HG02885 (cell line): ENCODE results near the gene C1RL.

Source experiments
- ATAC-seq: cut with Tn5 transposase; IDR thresholded peaks from one replicate; pipeline ENCODE4 v1.9.1; 2021; ENCODE audit warnings: mild to moderate bottlenecking; ENCODE audit not compliant: unreplicated experiment, poor library complexity

C1RL gene

GRCh38 chr12:7137908-7138307 lies 28.9 kb upstream of the C1RL start:
- no peak for ATAC-seq

DNA sequence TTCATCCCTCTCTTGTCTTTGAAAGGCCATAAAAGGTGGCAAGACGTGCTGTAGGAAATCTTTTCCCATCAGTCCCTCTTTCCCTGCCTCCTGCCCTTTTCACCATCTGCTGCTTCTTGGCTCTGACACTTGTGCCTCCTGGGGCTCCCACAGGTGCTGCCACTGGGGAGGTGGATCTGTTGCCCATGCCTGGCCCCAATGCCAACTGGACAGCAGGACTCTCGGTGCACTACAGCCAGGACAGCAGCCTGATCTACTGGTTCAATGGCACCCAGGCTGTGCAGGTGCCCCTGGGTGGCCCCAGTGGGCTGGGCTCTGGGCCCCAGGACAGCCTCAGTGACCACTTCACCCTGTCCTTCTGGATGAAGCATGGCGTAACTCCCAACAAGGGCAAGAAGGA lies 27.7 kb upstream of the C1RL start:
- ATAC-seq, result no peak

DNA sequence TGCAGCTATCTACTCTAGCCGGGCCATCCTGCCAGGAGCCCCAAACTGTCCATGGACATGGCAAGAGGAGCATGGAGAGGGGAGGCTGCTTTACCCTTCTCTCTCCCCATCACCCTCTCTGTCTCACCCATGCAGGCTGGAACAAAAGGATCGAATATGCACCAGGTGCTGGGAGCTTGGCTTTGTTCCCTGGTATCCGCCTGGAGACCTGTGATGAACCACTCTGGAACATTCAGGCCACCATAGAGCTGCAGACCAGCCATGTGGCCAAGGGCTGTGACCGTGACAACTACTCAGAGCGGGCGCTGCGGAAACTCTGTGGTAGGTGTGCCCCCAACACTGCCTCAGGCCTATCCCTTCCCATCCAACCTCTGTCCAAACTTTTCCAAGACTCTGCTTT lies 27.1 kb upstream of the C1RL start:
- no peak for ATAC-seq

DNA sequence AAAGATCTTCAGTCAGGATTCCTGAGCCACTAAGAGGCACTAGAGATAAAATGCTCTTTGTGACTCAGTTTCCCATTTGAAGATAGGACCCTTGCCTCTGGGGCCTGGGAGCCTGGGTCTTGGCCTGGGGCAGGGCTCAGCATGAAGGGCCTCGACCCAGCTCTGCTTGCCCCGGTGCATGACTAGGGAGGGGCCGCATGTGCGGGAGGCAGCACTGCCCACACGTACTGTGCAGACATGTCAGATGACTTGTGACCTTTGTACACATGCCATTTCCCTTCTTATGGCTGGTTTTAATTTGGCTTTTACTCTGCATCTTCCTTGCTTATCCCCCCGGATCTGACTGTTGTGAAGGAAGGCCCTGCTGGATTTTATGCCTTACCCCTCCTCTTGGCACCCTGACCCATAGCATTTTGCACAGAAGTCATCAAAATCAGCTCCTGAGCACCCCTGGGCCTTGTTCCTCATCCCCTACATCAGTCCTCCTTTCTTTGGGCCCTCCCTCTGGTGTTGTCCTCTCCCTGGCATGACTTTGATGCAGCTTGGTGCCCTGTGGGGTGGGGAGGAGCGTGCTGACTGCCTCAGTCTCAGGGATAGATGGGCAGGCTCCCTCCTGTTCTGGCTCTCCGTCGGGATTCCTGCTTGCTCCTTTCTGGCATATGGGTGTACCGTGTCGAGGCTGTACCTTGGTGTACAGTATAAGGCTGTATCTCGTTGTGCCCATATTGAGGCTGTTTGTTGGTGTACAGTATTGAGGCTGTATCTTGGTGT lies 25.6 kb upstream of the C1RL start:
- no peak for ATAC-seq

- ATAC-seq, result no peak
Measured at GRCh38 chr12:7131502-7131866, 22.5 kb upstream of the C1RL start.

GRCh38 chr12:7130701-7131501 lies 21.9 kb upstream of the C1RL start:
- ATAC-seq, result peak; percentile 32

DNA sequence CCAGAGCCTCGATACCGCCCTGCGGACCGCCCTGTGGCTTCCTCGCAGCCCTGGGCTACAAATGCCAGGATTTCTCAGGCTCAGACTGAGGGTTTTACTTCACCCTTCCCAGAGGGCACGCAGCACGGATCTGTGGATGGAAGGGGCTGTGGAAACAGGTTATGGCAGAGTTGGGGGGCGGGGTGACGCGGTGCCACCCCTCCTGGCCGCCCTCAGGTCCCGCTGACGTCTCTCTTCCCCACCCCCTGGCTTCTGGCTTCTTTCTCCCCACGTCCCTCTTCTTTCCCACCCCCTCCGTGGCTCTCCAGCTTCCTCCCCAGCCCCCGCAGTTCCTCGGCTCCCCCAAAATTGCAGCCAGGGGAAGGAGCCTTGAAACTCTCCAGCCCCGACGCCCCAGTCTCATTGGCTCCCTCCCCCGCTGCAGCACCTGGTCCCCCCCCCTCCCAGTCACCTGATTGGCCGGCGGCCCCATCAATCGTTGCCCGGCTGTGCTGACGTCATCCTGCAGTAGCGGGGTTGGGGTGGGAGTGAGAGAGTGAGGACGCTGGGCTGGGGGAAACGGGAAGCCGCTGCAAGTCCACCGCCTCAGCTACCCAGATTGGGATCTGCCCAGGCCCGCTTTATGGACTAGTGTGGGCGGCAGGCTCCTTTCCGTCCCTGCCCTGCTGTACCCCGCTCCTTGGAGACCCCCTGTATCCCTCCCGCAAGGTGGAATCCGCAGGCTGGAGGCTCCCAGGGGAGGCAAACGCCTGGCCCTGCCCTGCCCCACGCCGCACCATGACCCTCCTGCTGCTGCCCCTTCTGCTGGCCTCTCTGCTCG lies 21.1 kb upstream of the C1RL start, which contains the start of gene CLSTN3:
TSS of gene CLSTN3 (plus strand) at position 500 of the 820 bp plus-strand sequence. CDS start at position 778, 278 bp downstream.
- ATAC-seq, result peak; percentile 82

- ATAC-seq, result no peak
Measured at GRCh38 chr12:7129287-7129871, 20.4 kb upstream of the C1RL start.

DNA sequence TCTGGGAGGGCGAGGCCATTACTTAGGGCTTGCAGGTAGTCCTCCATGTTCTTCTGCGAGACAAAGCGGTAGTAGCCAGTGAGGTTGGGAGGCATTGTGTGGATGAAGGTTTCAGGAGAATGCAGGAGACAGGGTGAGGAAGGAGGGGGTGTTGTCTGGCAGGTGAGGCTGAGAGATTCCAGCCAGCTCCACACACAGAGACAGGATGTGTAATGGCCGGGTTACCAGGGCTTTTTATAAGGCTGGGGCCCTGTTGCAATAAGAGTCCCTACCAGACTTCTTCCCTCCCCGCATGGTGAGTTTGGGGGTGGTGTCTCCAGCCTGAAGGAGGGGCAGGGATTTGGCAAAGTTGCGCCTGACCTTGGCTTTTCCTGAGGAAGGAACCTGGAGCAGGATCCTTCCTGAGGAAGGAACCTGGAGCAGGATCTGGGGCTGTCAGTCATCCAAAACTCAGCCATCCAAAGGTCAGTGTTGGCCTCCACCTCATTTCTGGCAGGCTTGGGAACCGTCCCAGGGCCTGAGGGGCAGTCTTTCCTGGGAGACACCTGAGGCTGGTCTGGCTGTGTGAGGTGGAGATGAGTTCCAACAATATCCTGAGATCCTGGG lies 19.8 kb upstream of the C1RL start, which contains the start of gene RBP5:
TSS of gene RBP5 (minus strand) at position 209 of the 606 bp plus-strand sequence. CDS start at position 95, 114 bp downstream.
- no peak for ATAC-seq

DNA sequence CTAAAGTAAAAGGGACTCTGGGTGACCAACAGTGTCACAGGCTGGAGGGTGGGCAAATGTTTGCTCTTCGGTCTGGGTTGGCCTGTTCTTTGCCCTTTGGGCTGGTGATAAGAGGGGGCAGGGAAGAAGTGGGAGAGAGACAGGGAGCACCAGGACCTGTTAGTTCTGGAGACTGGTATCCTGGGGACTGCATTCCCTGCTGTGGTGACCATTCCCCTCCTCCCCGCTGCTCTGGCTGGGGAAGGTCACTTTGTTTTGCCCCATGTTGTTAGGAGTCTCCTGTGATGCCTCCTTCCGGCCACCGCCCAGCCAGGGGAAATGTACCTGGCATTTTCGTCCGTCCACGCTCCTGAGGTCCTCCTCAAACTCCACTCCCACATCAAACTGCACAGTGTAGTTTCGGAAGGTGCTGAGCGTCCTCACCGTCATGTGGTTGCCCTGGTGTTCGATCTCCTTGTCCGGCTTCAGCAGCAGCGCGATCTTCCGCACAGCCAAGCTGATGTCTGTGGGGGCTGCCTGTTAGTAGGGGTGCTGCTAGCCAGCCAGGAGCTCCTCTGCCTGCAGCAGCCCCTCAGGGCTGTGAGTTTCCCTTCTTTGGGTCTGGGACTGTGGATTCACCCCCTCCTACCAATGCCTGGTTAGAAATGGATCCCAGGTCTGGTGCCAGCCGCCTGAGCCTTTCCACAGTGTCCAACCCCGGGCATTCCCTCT lies 19.1 kb upstream of the C1RL start:
- ATAC-seq, result no peak

DNA sequence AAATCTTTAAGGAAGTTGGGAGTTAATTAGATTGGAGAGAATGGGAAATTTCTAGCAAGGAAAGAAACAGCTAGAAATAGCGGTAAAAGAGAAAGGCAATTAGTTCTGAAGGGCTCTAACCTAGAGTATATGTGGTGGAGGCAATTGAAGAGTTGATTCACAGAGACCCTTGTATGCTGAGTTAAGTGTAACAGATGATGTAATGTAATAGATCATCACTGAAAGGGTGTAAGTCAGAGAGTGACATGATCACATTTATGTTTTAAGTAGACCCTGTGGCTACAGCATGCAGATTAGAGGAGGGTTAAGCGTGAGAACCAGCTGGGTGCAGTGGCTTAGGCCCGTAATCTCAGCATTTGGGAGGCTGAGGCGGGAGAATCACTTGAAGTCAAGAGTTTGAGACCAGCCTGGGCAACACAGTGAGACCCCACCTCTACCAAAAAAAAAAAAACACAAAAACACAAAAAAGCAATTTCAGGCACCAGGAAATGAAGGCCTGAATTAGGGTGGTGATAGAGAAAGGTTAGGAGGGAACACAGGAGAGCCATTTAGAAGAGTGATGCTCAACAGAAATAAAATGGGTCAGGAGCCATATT lies 16.7 kb upstream of the C1RL start:
- no peak for ATAC-seq

GRCh38 chr12:7123806-7124522 lies 14.9 kb upstream of the C1RL start:
- no peak for ATAC-seq

- ATAC-seq, result no peak
Measured at GRCh38 chr12:7122811-7123769, 14.1 kb upstream of the C1RL start.

DNA sequence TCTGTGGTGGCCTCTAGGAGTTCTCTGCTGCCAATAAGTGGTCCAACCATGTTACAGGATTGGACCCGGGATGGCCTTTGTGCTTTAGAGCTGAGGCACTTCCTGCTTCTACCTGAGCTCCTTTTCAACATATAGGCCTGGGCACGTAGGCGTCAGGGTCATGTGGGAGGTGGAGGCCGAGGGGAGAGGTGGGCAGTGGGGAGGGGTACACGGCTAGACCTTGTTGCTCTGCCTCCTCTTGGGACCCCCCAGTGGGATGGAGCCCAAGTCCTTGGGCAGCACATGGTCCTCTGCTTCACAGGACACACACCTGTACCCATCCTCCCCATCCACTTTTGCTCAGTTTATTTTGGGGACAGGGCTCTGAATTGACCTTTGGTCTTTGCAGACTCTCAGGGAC lies 12.3 kb upstream of the C1RL start:
- no peak for ATAC-seq

DNA sequence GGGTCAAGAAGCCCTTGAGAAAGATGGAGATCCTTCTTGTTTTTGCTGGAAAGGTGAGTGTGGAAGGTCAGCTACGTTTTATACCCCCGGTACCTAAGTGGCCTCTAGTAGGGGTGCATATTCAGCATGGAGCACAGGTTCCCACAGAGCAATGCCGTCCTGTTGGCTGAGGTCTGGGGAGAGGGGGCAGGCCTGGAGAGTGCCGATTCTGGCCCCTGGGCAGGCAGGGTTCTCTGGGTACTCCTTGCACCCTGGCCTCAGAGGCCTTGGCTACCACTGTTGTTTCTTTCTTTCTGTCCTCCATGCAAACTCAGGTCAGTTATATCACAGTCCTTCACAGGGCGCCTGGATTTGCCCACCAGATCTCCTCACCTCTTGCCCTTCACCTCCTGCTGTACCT lies 11.2 kb upstream of the C1RL start:
- ATAC-seq, result no peak

GRCh38 chr12:7118881-7119280 lies 9.9 kb upstream of the C1RL start:
- ATAC-seq, result no peak

- no peak for ATAC-seq
Measured at GRCh38 chr12:7117670-7118069, 8.7 kb upstream of the C1RL start.
